K562 (cell line): ENCODE measurements around the gene UNC5B. TPM values are rescaled to one million over a fixed set of nuclear protein-coding genes. Genes with fewer than 3 reads are reported as not detected.

Source experiments
- ATF6 ChIP-seq: sonication (generic); formaldehyde crosslinking; IDR thresholded peaks from 2 replicates; pipeline ENCODE4 v1.4.0; 2020; ENCODE audit warnings: mild to moderate bottlenecking, missing genetic modification reagents
- CHD4 ChIP-seq: fragments of 200-600 bp; sonication (generic); IDR thresholded peaks from 3 replicates; pipeline ENCODE4 v1.6.1; 2012; ENCODE audit warnings: low read depth, mild to moderate bottlenecking, mixed read lengths, low read length, inconsistent platforms; ENCODE audit not compliant: insufficient read depth, insufficient replicate concordance, poor library complexity, severe bottlenecking
- DEAF1 ChIP-seq: fragments of 450-650 bp; formaldehyde crosslinking; IDR thresholded peaks from 2 replicates; pipeline ENCODE4 v1.4.0; 2020; ENCODE audit warnings: mild to moderate bottlenecking, moderate library complexity
- ERF ChIP-seq: fragments of 450-650 bp; formaldehyde crosslinking; IDR thresholded peaks from 2 replicates; pipeline ENCODE4 v1.4.0; 2020; ENCODE audit warnings: mild to moderate bottlenecking, mixed read lengths
- FOXM1 ChIP-seq, 2 experiments: fragments of 450-650 bp in 1 of 2; sonication (generic) in 1 of 2; formaldehyde crosslinking in 1 of 2; IDR thresholded peaks; 2 replicates each; pipeline versions ENCODE4 v1.6.1 to v1.9.0; 2017 to 2022; ENCODE audit warnings: low read depth in 2 of 2, mild to moderate bottlenecking in 2 of 2, missing genetic modification reagents in 1 of 2, moderate library complexity in 1 of 2
- FOXP1 ChIP-seq: sonication (generic); formaldehyde crosslinking; IDR thresholded peaks from 2 replicates; pipeline ENCODE4 v1.8.0; 2022; ENCODE audit warnings: mild to moderate bottlenecking, missing genetic modification reagents
- HMGN3 ChIP-seq: IDR thresholded peaks from 2 replicates; pipeline ENCODE4 v1.6.1; 2011; ENCODE audit warnings: borderline replicate concordance, low read depth, mild to moderate bottlenecking, mixed read lengths, low read length; ENCODE audit not compliant: insufficient read length; ENCODE audit errors: extremely low read depth
- KDM1A ChIP-seq, 2 experiments: fragments of 450-650 bp; IDR thresholded peaks; 2 replicates each; pipeline ENCODE4 v1.6.1; 2016; ENCODE audit warnings: mild to moderate bottlenecking in 2 of 2
- PHB2 ChIP-seq: fragments of 450-650 bp; IDR thresholded peaks from 2 replicates; pipeline ENCODE4 v1.6.1; 2017; ENCODE audit warnings: low read depth
- RCOR1 ChIP-seq, 2 experiments: IDR thresholded peaks; 2 replicates each; pipeline ENCODE4 v1.6.1; 2012; ENCODE audit warnings: low read depth in 2 of 2, low read length in 2 of 2, borderline replicate concordance in 1 of 2, improper control_type of control experiment in 1 of 2
- RFX5 ChIP-seq: IDR thresholded peaks from 2 replicates; pipeline ENCODE4 v1.6.1; 2011; ENCODE audit warnings: low read depth, mild to moderate bottlenecking, improper control_type of control experiment, low read length
- SMARCA5 ChIP-seq: fragments of 450-650 bp; IDR thresholded peaks from 2 replicates; pipeline ENCODE4 v1.6.1; 2016
- SNIP1 ChIP-seq: fragments of 450-650 bp; IDR thresholded peaks from 2 replicates; pipeline ENCODE4 v1.7.1; 2017; ENCODE audit warnings: low read depth, mild to moderate bottlenecking
- SOX6 ChIP-seq: fragments of 450-650 bp; IDR thresholded peaks from 2 replicates; pipeline ENCODE4 v1.6.1; 2014; ENCODE audit warnings: mild to moderate bottlenecking
- polyA plus RNA-seq, 8 experiments: library from polyadenylated mRNA; depleted of rRNA in 4 of 8; stranded (reverse) in 5 of 8; unstranded in 3 of 8; fragments of >200 nt; fragmentation: Nextera tagmentation in 2 of 8; fragmentation: Illumina TruSeq in 1 of 8; extraction: Ambion mirVana in 2 of 8; extraction: Trizol in 1 of 8; gene quantifications; 2 replicates each; pipeline versions ENCODE4 v1.2.1 to v1.2.3, GENCODE V29; 2011 to 2014; ENCODE audit warnings: inconsistent platforms in 1 of 8, missing spikeins in 1 of 8
- total RNA-seq, 7 experiments: library from RNA; depleted of rRNA in 6 of 7; stranded (reverse); fragments of >200 nt in 6 of 7; fragmentation: Illumina TruSeq in 2 of 7; extraction: Trizol in 2 of 7; gene quantifications; 2 replicates each; pipeline versions ENCODE4 v1.2.1 to v1.2.3, GENCODE V29; 2011 to 2021; ENCODE audit warnings: low replicate concordance in 1 of 7
- TF ChIP-seq, protein P1 (sequence below): sonication (generic); formaldehyde crosslinking; IDR thresholded peaks from 2 replicates; pipeline ENCODE4 v1.8.0; 2022; ENCODE audit warnings: mild to moderate bottlenecking, missing genetic modification reagents
- TF ChIP-seq, protein P2 (sequence below): sonication (generic); formaldehyde crosslinking; IDR thresholded peaks from 2 replicates; pipeline ENCODE4 v1.9.0; 2022; ENCODE audit warnings: mild to moderate bottlenecking, missing genetic modification reagents

Gene UNC5B
- total and polyA plus RNA-seq, 9 of the 15 experiments (the other 6 are each of a cell fraction or from before 2014, with no cell fraction given) = 0.10 to 8.4 (median 2.1) TPM

- TF ChIP-seq ATF6 (CRISPR knock-in tag) (no peak), FOXP1 (CRISPR knock-in tag) (no peak), ERF (CRISPR knock-in tag) (no peak), SMARCA5 (no peak), FOXM1 (IDR thresholded peaks at IDR 0.05; ENCODE audit: low read depth) (no peak), FOXM1 (CRISPR knock-in tag; IDR thresholded peaks at IDR 0.05; ENCODE audit: low read depth) (no peak), PHB2 (no peak), RCOR1 (IDR thresholded peaks at IDR 0.05; ENCODE audit: borderline replicate concordance in 1 of 2, low read depth in 2 of 2, low read length in 2 of 2) (no peak), DEAF1 (CRISPR knock-in tag) (no peak), RFX5 (no peak), KDM1A (IDR thresholded peaks at IDR 0.05) (no peak), CHD4 (no peak), SOX6 (no peak), HMGN3 (no peak), SNIP1 (no peak)
- TF ChIP-seq, protein P1, sequence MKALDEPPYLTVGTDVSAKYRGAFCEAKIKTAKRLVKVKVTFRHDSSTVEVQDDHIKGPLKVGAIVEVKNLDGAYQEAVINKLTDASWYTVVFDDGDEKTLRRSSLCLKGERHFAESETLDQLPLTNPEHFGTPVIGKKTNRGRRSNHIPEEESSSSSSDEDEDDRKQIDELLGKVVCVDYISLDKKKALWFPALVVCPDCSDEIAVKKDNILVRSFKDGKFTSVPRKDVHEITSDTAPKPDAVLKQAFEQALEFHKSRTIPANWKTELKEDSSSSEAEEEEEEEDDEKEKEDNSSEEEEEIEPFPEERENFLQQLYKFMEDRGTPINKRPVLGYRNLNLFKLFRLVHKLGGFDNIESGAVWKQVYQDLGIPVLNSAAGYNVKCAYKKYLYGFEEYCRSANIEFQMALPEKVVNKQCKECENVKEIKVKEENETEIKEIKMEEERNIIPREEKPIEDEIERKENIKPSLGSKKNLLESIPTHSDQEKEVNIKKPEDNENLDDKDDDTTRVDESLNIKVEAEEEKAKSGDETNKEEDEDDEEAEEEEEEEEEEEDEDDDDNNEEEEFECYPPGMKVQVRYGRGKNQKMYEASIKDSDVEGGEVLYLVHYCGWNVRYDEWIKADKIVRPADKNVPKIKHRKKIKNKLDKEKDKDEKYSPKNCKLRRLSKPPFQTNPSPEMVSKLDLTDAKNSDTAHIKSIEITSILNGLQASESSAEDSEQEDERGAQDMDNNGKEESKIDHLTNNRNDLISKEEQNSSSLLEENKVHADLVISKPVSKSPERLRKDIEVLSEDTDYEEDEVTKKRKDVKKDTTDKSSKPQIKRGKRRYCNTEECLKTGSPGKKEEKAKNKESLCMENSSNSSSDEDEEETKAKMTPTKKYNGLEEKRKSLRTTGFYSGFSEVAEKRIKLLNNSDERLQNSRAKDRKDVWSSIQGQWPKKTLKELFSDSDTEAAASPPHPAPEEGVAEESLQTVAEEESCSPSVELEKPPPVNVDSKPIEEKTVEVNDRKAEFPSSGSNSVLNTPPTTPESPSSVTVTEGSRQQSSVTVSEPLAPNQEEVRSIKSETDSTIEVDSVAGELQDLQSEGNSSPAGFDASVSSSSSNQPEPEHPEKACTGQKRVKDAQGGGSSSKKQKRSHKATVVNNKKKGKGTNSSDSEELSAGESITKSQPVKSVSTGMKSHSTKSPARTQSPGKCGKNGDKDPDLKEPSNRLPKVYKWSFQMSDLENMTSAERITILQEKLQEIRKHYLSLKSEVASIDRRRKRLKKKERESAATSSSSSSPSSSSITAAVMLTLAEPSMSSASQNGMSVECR (CRISPR knock-in tag) = no peak
- TF ChIP-seq, protein P2, sequence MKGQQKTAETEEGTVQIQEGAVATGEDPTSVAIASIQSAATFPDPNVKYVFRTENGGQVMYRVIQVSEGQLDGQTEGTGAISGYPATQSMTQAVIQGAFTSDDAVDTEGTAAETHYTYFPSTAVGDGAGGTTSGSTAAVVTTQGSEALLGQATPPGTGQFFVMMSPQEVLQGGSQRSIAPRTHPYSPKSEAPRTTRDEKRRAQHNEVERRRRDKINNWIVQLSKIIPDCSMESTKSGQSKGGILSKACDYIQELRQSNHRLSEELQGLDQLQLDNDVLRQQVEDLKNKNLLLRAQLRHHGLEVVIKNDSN (CRISPR knock-in tag) = peak; percentile 99
Measured at GRCh38 chr10:71323407-71323806, 111.0 kb downstream of the UNC5B start (continued).
